ENCODE measurements around the gene KLHL29.

KLHL29 gene

GRCh38 chr2:23626701-23627230 is 241.8 kb downstream of the KLHL29 start:
- no peak overlapping the region for H3K4me3 ChIP-seq (replicated peaks; ENCODE audit: low read depth, low read length)
- no peak for DNase-seq (ENCODE audit: low read depth)
- TF ChIP-seq CTCF (IDR thresholded peaks at IDR 0.05; ENCODE audit: low read length, missing control alignments) = no peak

DNA sequence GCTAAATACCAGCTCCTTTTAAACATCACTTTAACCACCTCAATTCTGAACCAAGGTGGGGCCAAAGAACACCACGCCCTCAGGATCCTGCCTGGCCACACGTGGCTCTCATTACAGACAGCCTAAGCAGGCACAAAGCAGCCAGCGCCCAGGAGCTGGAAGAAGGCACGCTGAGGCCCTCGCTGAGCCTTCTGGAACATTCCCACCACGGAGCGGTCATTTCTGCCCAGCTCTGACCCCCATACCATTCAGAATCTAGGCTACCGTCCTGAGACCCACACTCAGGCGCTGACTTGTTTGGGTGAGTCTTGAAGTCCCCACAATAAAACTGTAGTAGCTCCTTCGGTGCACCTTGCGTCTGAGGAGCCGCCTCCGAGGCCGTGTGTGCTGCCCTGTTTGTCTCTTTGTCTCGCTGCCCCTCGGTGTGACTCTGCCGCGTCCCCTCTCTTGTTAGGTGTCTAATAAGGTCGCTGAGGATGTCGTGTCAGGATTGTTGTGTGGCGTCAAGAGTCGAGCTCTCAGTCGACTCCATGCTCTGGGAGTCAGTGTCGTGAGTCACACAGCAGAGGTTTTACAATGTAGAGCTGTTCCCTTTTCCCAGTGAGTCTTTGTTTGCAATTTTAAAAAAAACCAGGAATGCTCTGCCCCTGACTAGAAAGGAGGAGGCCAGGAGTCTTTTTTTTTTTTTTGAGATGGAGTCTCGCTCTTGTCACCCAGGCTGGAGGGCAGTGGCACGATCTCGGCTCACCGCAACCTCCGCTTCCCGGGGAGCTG is 242.4 kb downstream of the KLHL29 start:
- H3K4me3 ChIP-seq (replicated peaks; ENCODE audit: low read depth, low read length) = no peak overlapping the region
- TF ChIP-seq CTCF (IDR thresholded peaks at IDR 0.05; ENCODE audit: low read length, missing control alignments) = no peak
- DNase-seq (ENCODE audit: low read depth) = no peak

GRCh38 chr2:23628926-23629771 is 244.2 kb downstream of the KLHL29 start:
- DNase-seq (ENCODE audit: low read depth) = no peak
- TF ChIP-seq CTCF (IDR thresholded peaks at IDR 0.05; ENCODE audit: low read length, missing control alignments) = no peak
- no peak overlapping the region for H3K4me3 ChIP-seq (replicated peaks; ENCODE audit: low read depth, low read length)

DNA sequence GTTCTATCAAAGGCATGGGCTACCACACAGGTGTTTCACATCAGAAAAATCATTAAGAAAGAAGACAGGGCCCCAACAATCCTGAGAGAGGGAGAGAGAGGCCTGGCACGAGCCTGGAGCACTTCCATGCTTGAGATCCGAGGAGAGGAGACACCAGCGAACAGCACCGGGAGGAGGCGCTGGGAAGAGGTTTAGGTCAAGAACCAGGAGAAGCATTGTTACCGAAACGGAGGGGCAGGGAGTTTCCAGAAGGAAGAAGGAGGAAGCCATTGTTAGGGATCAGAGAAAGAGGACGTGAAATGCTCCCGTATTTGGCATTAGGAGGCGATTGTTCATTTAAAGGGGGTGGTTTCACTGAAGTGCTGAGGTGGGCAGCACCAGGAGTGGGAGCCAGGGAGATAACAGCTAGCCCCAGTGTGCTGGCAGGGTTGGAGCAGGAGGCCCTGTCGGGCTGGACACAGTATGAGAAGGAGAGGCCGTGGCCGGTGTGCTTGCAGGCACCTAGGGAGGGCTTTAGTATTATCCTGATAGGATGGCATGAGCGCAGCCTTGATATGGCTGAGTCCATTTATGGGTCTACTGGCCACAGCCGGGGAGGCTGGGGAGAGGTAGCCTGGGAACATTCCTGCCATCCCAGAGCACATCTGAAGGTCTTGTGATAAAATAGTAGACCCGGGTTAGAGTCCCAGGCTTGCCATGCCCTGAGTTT is 244.9 kb downstream of the KLHL29 start:
- no peak overlapping the region for H3K4me3 ChIP-seq (replicated peaks; ENCODE audit: low read depth, low read length)
- no peak for DNase-seq (ENCODE audit: low read depth)
- no peak for TF ChIP-seq CTCF (IDR thresholded peaks at IDR 0.05; ENCODE audit: low read length, missing control alignments)

DNA sequence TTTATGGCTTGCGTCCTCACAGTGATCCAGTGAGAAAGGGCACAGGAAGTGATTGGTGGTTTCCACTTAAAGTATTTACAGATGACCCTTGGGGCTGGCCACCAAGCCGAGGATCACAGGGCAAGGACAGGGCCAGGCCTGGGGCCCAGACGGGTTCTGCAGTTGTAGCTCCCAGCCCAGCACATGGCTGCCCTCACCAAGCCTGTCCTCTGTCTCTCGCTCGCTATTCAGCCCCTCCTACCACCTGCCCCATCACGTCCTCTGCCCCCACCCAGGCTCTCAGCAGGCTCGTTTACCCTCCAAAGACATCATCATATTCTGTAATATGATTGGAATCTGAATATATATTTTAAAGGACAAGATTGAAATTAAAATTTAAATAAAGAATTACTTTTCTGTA is 246.0 kb downstream of the KLHL29 start:
- DNase-seq (ENCODE audit: low read depth) = no peak

More for the DNA sequence above, 246.0 kb downstream of the KLHL29 start:
- no peak for TF ChIP-seq CTCF (IDR thresholded peaks at IDR 0.05; ENCODE audit: low read length, missing control alignments)
- H3K4me3 ChIP-seq (replicated peaks; ENCODE audit: low read depth, low read length) = no peak overlapping the region

Data from fibroblast of pulmonary artery (primary cell).